ENCODE results near the gene HENMT1.

DNA sequence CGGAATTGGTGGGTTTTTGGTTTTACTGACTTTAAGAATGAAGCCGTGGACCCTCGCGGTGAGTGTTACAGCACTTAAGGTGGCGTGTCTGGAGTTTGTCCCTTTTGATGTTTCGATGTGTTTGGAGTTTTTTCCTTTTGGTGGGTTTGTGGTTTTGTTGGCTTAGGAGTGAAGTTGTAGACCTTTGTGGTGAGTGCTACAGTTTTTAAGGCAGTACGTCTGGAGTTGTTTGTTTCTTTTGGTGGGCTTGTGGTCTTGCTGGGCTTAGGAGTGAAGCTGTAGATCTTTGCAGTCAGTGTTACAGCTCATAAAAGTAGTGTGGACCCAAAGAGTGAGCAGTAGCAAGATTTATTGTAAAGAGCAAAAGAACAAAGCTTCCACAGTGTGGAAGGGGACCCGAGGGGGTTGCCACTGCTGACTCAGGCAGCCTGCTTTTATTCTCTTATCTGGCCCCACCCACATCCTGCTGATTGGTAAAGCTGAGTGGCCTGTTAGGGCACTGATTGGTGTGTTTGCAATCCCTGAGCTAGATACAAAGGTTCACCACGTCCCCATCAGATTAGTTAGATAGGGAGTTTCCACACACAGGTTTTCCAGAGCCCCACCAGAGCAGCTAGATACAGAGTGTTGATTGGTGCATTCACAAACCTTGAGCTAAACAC lies 20.9 kb downstream of the HENMT1 start:
- TF ChIP-seq, protein P1, sequence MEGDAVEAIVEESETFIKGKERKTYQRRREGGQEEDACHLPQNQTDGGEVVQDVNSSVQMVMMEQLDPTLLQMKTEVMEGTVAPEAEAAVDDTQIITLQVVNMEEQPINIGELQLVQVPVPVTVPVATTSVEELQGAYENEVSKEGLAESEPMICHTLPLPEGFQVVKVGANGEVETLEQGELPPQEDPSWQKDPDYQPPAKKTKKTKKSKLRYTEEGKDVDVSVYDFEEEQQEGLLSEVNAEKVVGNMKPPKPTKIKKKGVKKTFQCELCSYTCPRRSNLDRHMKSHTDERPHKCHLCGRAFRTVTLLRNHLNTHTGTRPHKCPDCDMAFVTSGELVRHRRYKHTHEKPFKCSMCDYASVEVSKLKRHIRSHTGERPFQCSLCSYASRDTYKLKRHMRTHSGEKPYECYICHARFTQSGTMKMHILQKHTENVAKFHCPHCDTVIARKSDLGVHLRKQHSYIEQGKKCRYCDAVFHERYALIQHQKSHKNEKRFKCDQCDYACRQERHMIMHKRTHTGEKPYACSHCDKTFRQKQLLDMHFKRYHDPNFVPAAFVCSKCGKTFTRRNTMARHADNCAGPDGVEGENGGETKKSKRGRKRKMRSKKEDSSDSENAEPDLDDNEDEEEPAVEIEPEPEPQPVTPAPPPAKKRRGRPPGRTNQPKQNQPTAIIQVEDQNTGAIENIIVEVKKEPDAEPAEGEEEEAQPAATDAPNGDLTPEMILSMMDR (IDR thresholded peaks at IDR 0.05), result no peak
- TF ChIP-seq POLR2A (IDR thresholded peaks at IDR 0.05), result no peak

All from vagina (tissue), 2 donors.